Activated CD4-positive, alpha-beta T cell treated with anti-CD3 and anti-CD28 coated beads for 1 hour (primary cell): ENCODE data around the gene GOSR2.
"Not testable (repeated sequence)": the region's sequence is repeated elsewhere in the genome, so short reads cannot be mapped to it uniquely, and the experiment has no call there.

ENCODE experiments used
- DNase-seq: peaks from one replicate; pipeline ENCODE4 v3.0.0-alpha.2; 2020

The GOSR2 gene

GRCh38 chr17:46968224-46968834 is 45.4 kb downstream of the GOSR2 start:
- DNase-seq = no peak

GRCh38 chr17:46968896-46969295 is 45.9 kb downstream of the GOSR2 start:
- no peak for DNase-seq

- DNase-seq = no peak
Observed at GRCh38 chr17:46971647-46972300, 48.8 kb downstream of the GOSR2 start.

- DNase-seq = no peak
Observed at GRCh38 chr17:46972346-46972745, 49.4 kb downstream of the GOSR2 start.

- DNase-seq = no peak
Observed at GRCh38 chr17:46974086-46974485, 51.1 kb downstream of the GOSR2 start.

GRCh38 chr17:46975287-46975686 is 52.3 kb downstream of the GOSR2 start:
- no peak for DNase-seq

- DNase-seq = no peak
Observed at GRCh38 chr17:46976626-46977270, 53.8 kb downstream of the GOSR2 start.

- no peak for DNase-seq
Observed at GRCh38 chr17:46977348-46977747, 54.4 kb downstream of the GOSR2 start.

GRCh38 chr17:46977750-46978488 is 55.0 kb downstream of the GOSR2 start:
- no peak for DNase-seq

GRCh38 chr17:46978489-46979146 is 55.7 kb downstream of the GOSR2 start:
- DNase-seq = no peak

- DNase-seq = no peak
Observed at GRCh38 chr17:46979147-46979863, 56.3 kb downstream of the GOSR2 start, which contains the start of gene RPRML. TSS of gene RPRML (minus strand) at chr17:46979253. CDS start at chr17:46979007, 246 bp downstream.

- DNase-seq = no peak
Observed at GRCh38 chr17:46982577-46982976, 59.6 kb downstream of the GOSR2 start.

- DNase-seq = no peak
Observed at GRCh38 chr17:46983782-46984181, 60.8 kb downstream of the GOSR2 start.

- DNase-seq = no peak
Observed at GRCh38 chr17:46984341-46984740, 61.4 kb downstream of the GOSR2 start.

GRCh38 chr17:46984892-46985291 is 61.9 kb downstream of the GOSR2 start:
- DNase-seq = no peak

GRCh38 chr17:46986366-46986765 is 63.4 kb downstream of the GOSR2 start:
- no peak for DNase-seq

- DNase-seq = not testable (repeated sequence)
Observed at GRCh38 chr17:46987927-46988326, 65.0 kb downstream of the GOSR2 start.

GRCh38 chr17:46989637-46990431 is 66.9 kb downstream of the GOSR2 start:
- no peak for DNase-seq

- DNase-seq = no peak
Observed at GRCh38 chr17:46991617-46992016, 68.7 kb downstream of the GOSR2 start.
